Left ventricle myocardium inferior (tissue), 1 donor: ENCODE measurements around the gene GABBR2. TPM values are rescaled to one million over a fixed set of nuclear protein-coding genes. Genes with fewer than 3 reads are reported as not detected.
A peak's percentile ranks its signal among the peaks of the same experiment; 100 is the strongest.

Source experiments
- DNase-seq: peaks from one replicate; pipeline ENCODE4 v3.0.0-alpha.2; 2020
- H3K27ac ChIP-seq: fragments of 200-600 bp; replicated peaks from 2 replicates; pipeline ENCODE4 v1.8.0; 2021
- H3K27me3 ChIP-seq: fragments of 200-600 bp; 2 replicates; pipeline ENCODE4 v1.8.0; 2021; ENCODE audit warnings: low read depth
- H3K36me3 ChIP-seq: fragments of 200-600 bp; 2 replicates; pipeline ENCODE4 v1.8.0; 2021
- H3K4me1 ChIP-seq: fragments of 200-600 bp; 2 replicates; pipeline ENCODE4 v1.8.0; 2021
- H3K4me3 ChIP-seq: fragments of 200-600 bp; 2 replicates; pipeline ENCODE4 v1.8.0; 2021; ENCODE audit warnings: mild to moderate bottlenecking, moderate library complexity
- H3K9me3 ChIP-seq: fragments of 200-600 bp; replicated peaks from 2 replicates; pipeline ENCODE4 v1.8.0; 2021
- CTCF ChIP-seq: fragments of 200-600 bp; IDR thresholded peaks from 2 replicates; pipeline ENCODE4 v1.8.0; 2021; ENCODE audit warnings: antibody characterized with exemption, mild to moderate bottlenecking, borderline replicate concordance
- intact Hi-C: fragments of 100-400 bp; cut with micrococcal nuclease; formaldehyde crosslinking; loops from one replicate; pipeline ENCODE4 v1.11.0; 2022
- total RNA-seq: library from RNA; stranded (reverse); fragmentation: NEBNext Ultra II Directional; extraction: Animal tissue kit (Norgen Biotek cat#: 25700); gene quantifications from one replicate; pipeline ENCODE4 v1.2.1, GENCODE V29; 2021
- donor health status: DM: no; HTN: yes; CAD: no; lungs with severe emphysema.

GABBR2 gene
- total RNA-seq, 1 donor from 2014 or later: 1.1 TPM

- H3K4me1 ChIP-seq: no peaks in the 10 kb centered on the region
- H3K27me3 ChIP-seq: peaks cover 67% of the 10 kb centered on the region
- no peaks in the 10 kb centered on the region for H3K36me3 ChIP-seq
- DNase-seq: no peak
- TF ChIP-seq CTCF: no peak
- intact Hi-C loops: no loop called here
- peaks cover 12% of the 10 kb centered on the region for H3K9me3 ChIP-seq
- H3K4me3 ChIP-seq: no peak overlapping the region
- H3K27ac ChIP-seq: no peak overlapping the region
Measured at GRCh38 chr9:98719055-98719454, 10.3 kb upstream of the GABBR2 start.

GRCh38 chr9:98714833-98715232, 6.1 kb upstream of the GABBR2 start:
- no peak for TF ChIP-seq CTCF
- H3K4me1 ChIP-seq: no peaks in the 10 kb centered on the region
- no peak for DNase-seq

GRCh38 chr9:98712987-98713386, 4.3 kb upstream of the GABBR2 start:
- TF ChIP-seq CTCF: no peak
- Histone ChIP-seq H3K27me3 (peaks cover 75% of the 10 kb centered on the region), H3K9me3 (no peaks in the 10 kb centered on the region), H3K4me3 (no peak overlapping the region), H3K4me1 (peaks cover 10% of the 10 kb centered on the region), H3K36me3 (no peaks in the 10 kb centered on the region), H3K27ac (no peak overlapping the region)
- DNase-seq: no peak
- intact Hi-C loops: no loop called here

More at GRCh38 chr9:98714833-98715232, 6.1 kb upstream of the GABBR2 start:
- peaks cover 5% of the 10 kb centered on the region for H3K9me3 ChIP-seq
- H3K36me3 ChIP-seq: no peaks in the 10 kb centered on the region
- peaks cover 67% of the 10 kb centered on the region for H3K27me3 ChIP-seq
- intact Hi-C loops: no loop called here
- no peak overlapping the region for H3K27ac ChIP-seq
- H3K4me3 ChIP-seq: no peak overlapping the region

- intact Hi-C loops: no loop called here
- DNase-seq: no peak
- peaks cover 92% of the 10 kb centered on the region for H3K27me3 ChIP-seq
Measured at GRCh38 chr9:98709968-98710965, 1.5 kb upstream of the GABBR2 start.

More at GRCh38 chr9:98709968-98710965, 1.5 kb upstream of the GABBR2 start:
- peaks cover 27% of the 10 kb centered on the region for H3K4me1 ChIP-seq
- H3K9me3 ChIP-seq: no peaks in the 10 kb centered on the region
- no peak overlapping the region for H3K27ac ChIP-seq
- peak overlapping the region; percentile 63 for H3K4me3 ChIP-seq
- H3K36me3 ChIP-seq: no peaks in the 10 kb centered on the region
- TF ChIP-seq CTCF: no peak
